ENCODE results near the gene DGKH.

- TF ChIP-seq CTCF (conservative IDR thresholded peaks at IDR 0.05 in 1 of 2, IDR thresholded peaks at IDR 0.05 in 1 of 2; ENCODE audit: low read depth in 1 of 2, low read length in 2 of 2) (no peak), EZH2 (IDR thresholded peaks at IDR 0.05; ENCODE audit: low read length, missing control alignments) (no peak)
Measured at GRCh38 chr13:42177189-42177588, 128.7 kb downstream of the DGKH start.

Data from fibroblast of lung (primary cell).